GM23338 (cell line): ENCODE data around the gene TAP1. TPM values are rescaled to one million over a fixed set of nuclear protein-coding genes. Genes with fewer than 3 reads are reported as not detected.
A peak's percentile ranks its signal among the peaks of the same experiment; 100 is the strongest.

Source experiments
- ATAC-seq: fragments of 200-7000 bp; cut with Tn5 transposase; 3 replicates; pipeline ENCODE4 v1.9.1; 2020
- DNase-seq: peaks from one replicate; pipeline ENCODE4 v3.0.0-alpha.2; 2015; ENCODE audit warnings: low spot score
- H2AFZ ChIP-seq: fragments of 200-600 bp; sonication (generic); 2 replicates; pipeline ENCODE4 v1.8.0; 2016; ENCODE audit warnings: antibody characterized with exemption, mild to moderate bottlenecking, moderate library complexity
- H3F3A ChIP-seq: fragments of 200-600 bp; sonication (generic); replicated peaks from 2 replicates; pipeline ENCODE4 v1.8.0; 2017; ENCODE audit warnings: antibody characterized with exemption, mixed run types, low read depth
- H3K27ac ChIP-seq: fragments of 200-600 bp; sonication (generic); 2 replicates; pipeline ENCODE4 v1.6.1; 2016; ENCODE audit warnings: low read depth
- H3K27me3 ChIP-seq: fragments of 200-600 bp; sonication (generic); 2 replicates; pipeline ENCODE4 v1.8.0; 2016; ENCODE audit warnings: mild to moderate bottlenecking, mixed run types, moderate library complexity; ENCODE audit not compliant: insufficient read depth
- H3K36me3 ChIP-seq: fragments of 200-600 bp; sonication (generic); 2 replicates; pipeline ENCODE4 v1.8.0; 2016; ENCODE audit warnings: mild to moderate bottlenecking; ENCODE audit not compliant: insufficient read depth
- H3K4me1 ChIP-seq: fragments of 200-600 bp; sonication (generic); 2 replicates; pipeline ENCODE4 v1.8.0; 2016; ENCODE audit warnings: mild to moderate bottlenecking, moderate library complexity; ENCODE audit not compliant: insufficient read depth
- H3K4me2 ChIP-seq: fragments of 200-600 bp; sonication (generic); 2 replicates; pipeline ENCODE4 v1.7.1; 2017; ENCODE audit warnings: mixed run types
- H3K4me3 ChIP-seq: fragments of 200-600 bp; sonication (generic); 2 replicates; pipeline ENCODE4 v1.6.1; 2016; ENCODE audit warnings: mixed run types
- H3K79me2 ChIP-seq: fragments of 200-600 bp; sonication (generic); replicated peaks from 2 replicates; pipeline ENCODE4 v1.8.0; 2017; ENCODE audit warnings: mild to moderate bottlenecking; ENCODE audit not compliant: insufficient read depth
- H3K9me2 ChIP-seq: fragments of 200-600 bp; sonication (generic); 2 replicates; pipeline ENCODE4 v1.8.0; 2017; ENCODE audit not compliant: insufficient read depth
- H4K20me1 ChIP-seq: fragments of 200-600 bp; sonication (generic); replicated peaks from 2 replicates; pipeline ENCODE4 v1.8.0; 2017; ENCODE audit warnings: mild to moderate bottlenecking; ENCODE audit not compliant: insufficient read depth
- H3K27ac Mint-ChIP-seq: 2 replicates; pipeline ENCODE4 v1.8.0; 2020; ENCODE audit warnings: inconsistent platforms, mild to moderate bottlenecking, moderate library complexity, mixed read lengths
- H3K27me3 Mint-ChIP-seq: 3 replicates; pipeline ENCODE4 v1.8.0; 2022; ENCODE audit warnings: low read depth, mild to moderate bottlenecking, moderate library complexity, mixed read lengths, inconsistent platforms; ENCODE audit not compliant: insufficient read depth, poor library complexity
- H3K36me3 Mint-ChIP-seq: 3 replicates; pipeline ENCODE4 v1.8.0; 2021; ENCODE audit warnings: low read depth, mild to moderate bottlenecking, inconsistent platforms, moderate library complexity, mixed read lengths
- H3K4me1 Mint-ChIP-seq: 3 replicates; pipeline ENCODE4 v1.8.0; 2020; ENCODE audit warnings: mild to moderate bottlenecking, inconsistent platforms, mixed read lengths
- H3K4me3 Mint-ChIP-seq: 3 replicates; pipeline ENCODE4 v1.8.0; 2021; ENCODE audit warnings: moderate library complexity, mild to moderate bottlenecking, inconsistent platforms, mixed read lengths
- H3K9me3 Mint-ChIP-seq: 3 replicates; pipeline ENCODE4 v1.8.0; 2020; ENCODE audit warnings: moderate library complexity, mild to moderate bottlenecking, inconsistent platforms, mixed read lengths
- CREB1 ChIP-seq: fragments of 250-450 bp; sonication (Bioruptor Pico); IDR thresholded peaks from 2 replicates; pipeline ENCODE4 v1.5.0; 2020; ENCODE audit warnings: low read depth, mild to moderate bottlenecking, moderate library complexity
- CTCF ChIP-seq, 2 experiments: fragments of 200-600 bp in 1 of 2; sonication (generic) in 1 of 2; conservative IDR thresholded peaks; 2 replicates each; pipeline versions ENCODE4 v1.5.1 to v1.6.1; 2016 to 2017; ENCODE audit warnings: antibody characterized with exemption in 2 of 2, low read depth in 2 of 2, mild to moderate bottlenecking in 2 of 2, moderate library complexity in 1 of 2
- EZH2 ChIP-seq: fragments of 200-600 bp; sonication (generic); IDR thresholded peaks from one replicate; pipeline ENCODE4 v1.8.0; 2017; ENCODE audit warnings: antibody characterized with exemption, mild to moderate bottlenecking, low read depth; ENCODE audit not compliant: unreplicated experiment
- EZH2phosphoT487 ChIP-seq: fragments of 200-600 bp; sonication (generic); IDR thresholded peaks from one replicate; pipeline ENCODE4 v1.8.1; 2018; ENCODE audit warnings: antibody characterized with exemption; ENCODE audit not compliant: unreplicated experiment
- JUNB ChIP-seq: IDR thresholded peaks from one replicate; pipeline ENCODE4 v1.6.1; 2016; ENCODE audit warnings: antibody characterized with exemption; ENCODE audit not compliant: unreplicated experiment
- NANOG ChIP-seq: IDR thresholded peaks from 2 replicates; pipeline ENCODE4 v1.6.1; 2016; ENCODE audit warnings: antibody characterized with exemption, borderline replicate concordance
- POLR2AphosphoS5 ChIP-seq: IDR thresholded peaks from 2 replicates; pipeline ENCODE4 v1.6.1; 2016; ENCODE audit warnings: antibody characterized with exemption, low read depth
- STAT1 ChIP-seq: IDR thresholded peaks from one replicate; pipeline ENCODE4 v1.6.1; 2016; ENCODE audit warnings: antibody characterized with exemption; ENCODE audit not compliant: unreplicated experiment
- ZNF114 ChIP-seq: fragments of 250-450 bp; sonication (Bioruptor Pico); IDR thresholded peaks from 2 replicates; pipeline ENCODE4 v1.5.0; 2020; ENCODE audit warnings: mild to moderate bottlenecking, moderate library complexity
- ZNF331 ChIP-seq: fragments of 250-450 bp; sonication (Bioruptor Pico); IDR thresholded peaks from 2 replicates; pipeline ENCODE4 v1.5.0; 2020; ENCODE audit warnings: low read depth, mild to moderate bottlenecking, moderate library complexity
- polyA plus RNA-seq: library from polyadenylated mRNA; unstranded; fragments of >200 nt; fragmentation: Nextera tagmentation; extraction: Ambion mirVana; gene quantifications from 2 replicates; pipeline ENCODE4 v1.2.1, GENCODE V29; 2016
- total RNA-seq: library from RNA; depleted of rRNA; stranded (reverse); fragments of >200 nt; shearing (Covaris generic); gene quantifications from 2 replicates; pipeline ENCODE4 v1.2.3, GENCODE V29; 2014
- TF ChIP-seq, protein P1 (sequence below): fragments of 250-450 bp; sonication (Bioruptor Pico); IDR thresholded peaks from 2 replicates; pipeline ENCODE4 v1.5.0; 2020; ENCODE audit warnings: mild to moderate bottlenecking, moderate library complexity
- TF ChIP-seq, protein P2 (sequence below): IDR thresholded peaks from 2 replicates; pipeline ENCODE4 v1.6.1; 2016; ENCODE audit warnings: antibody characterized with exemption
- TF ChIP-seq, protein P3 (sequence below): IDR thresholded peaks from one replicate; pipeline ENCODE4 v1.6.1; 2018; ENCODE audit warnings: antibody characterized with exemption; ENCODE audit not compliant: unreplicated experiment

TAP1 gene
- total and polyA plus RNA-seq, 2 experiments from 2014 or later: 13.8 to 22.0 TPM

- Histone ChIP-seq H4K20me1 (no peaks in the 10 kb centered on the region), H3K27me3 (peaks cover 10% of the 10 kb centered on the region), H3K4me2 (peak within 1 kb of the TSS; percentile 92), H3K79me2 (no peaks in the 10 kb centered on the region), H3K36me3 (peaks cover 6% of the 10 kb centered on the region; the same call in 1 of the 2 replicates), H3K4me3 (peak within 1 kb of the TSS; percentile 71), H3K9me2 (no peaks in the 10 kb centered on the region), H2AFZ (peak within 1 kb of the TSS; percentile 94), H3K4me1 (peaks cover 16% of the 10 kb centered on the region; the same call in 1 of the 2 replicates), H3K27ac (no peak within 1 kb of the TSS), H3F3A (no peaks in the 10 kb centered on the region)
- TF ChIP-seq POLR2AphosphoS5 (peak; percentile 63), NANOG (no peak), CTCF (conservative IDR thresholded peaks at IDR 0.05; ENCODE audit: low read depth in 2 of 2) (peak; percentile 76 to 93), JUNB (no peak), EZH2phosphoT487 (no peak), ZNF331 (CRISPR knock-in tag) (no peak), ZNF114 (CRISPR knock-in tag) (no peak), EZH2 (no peak), CREB1 (CRISPR knock-in tag) (0 out of 2 replicates have a peak, but pooled peaks have one; percentile 40), STAT1 (no peak)
- TF ChIP-seq, protein P1, sequence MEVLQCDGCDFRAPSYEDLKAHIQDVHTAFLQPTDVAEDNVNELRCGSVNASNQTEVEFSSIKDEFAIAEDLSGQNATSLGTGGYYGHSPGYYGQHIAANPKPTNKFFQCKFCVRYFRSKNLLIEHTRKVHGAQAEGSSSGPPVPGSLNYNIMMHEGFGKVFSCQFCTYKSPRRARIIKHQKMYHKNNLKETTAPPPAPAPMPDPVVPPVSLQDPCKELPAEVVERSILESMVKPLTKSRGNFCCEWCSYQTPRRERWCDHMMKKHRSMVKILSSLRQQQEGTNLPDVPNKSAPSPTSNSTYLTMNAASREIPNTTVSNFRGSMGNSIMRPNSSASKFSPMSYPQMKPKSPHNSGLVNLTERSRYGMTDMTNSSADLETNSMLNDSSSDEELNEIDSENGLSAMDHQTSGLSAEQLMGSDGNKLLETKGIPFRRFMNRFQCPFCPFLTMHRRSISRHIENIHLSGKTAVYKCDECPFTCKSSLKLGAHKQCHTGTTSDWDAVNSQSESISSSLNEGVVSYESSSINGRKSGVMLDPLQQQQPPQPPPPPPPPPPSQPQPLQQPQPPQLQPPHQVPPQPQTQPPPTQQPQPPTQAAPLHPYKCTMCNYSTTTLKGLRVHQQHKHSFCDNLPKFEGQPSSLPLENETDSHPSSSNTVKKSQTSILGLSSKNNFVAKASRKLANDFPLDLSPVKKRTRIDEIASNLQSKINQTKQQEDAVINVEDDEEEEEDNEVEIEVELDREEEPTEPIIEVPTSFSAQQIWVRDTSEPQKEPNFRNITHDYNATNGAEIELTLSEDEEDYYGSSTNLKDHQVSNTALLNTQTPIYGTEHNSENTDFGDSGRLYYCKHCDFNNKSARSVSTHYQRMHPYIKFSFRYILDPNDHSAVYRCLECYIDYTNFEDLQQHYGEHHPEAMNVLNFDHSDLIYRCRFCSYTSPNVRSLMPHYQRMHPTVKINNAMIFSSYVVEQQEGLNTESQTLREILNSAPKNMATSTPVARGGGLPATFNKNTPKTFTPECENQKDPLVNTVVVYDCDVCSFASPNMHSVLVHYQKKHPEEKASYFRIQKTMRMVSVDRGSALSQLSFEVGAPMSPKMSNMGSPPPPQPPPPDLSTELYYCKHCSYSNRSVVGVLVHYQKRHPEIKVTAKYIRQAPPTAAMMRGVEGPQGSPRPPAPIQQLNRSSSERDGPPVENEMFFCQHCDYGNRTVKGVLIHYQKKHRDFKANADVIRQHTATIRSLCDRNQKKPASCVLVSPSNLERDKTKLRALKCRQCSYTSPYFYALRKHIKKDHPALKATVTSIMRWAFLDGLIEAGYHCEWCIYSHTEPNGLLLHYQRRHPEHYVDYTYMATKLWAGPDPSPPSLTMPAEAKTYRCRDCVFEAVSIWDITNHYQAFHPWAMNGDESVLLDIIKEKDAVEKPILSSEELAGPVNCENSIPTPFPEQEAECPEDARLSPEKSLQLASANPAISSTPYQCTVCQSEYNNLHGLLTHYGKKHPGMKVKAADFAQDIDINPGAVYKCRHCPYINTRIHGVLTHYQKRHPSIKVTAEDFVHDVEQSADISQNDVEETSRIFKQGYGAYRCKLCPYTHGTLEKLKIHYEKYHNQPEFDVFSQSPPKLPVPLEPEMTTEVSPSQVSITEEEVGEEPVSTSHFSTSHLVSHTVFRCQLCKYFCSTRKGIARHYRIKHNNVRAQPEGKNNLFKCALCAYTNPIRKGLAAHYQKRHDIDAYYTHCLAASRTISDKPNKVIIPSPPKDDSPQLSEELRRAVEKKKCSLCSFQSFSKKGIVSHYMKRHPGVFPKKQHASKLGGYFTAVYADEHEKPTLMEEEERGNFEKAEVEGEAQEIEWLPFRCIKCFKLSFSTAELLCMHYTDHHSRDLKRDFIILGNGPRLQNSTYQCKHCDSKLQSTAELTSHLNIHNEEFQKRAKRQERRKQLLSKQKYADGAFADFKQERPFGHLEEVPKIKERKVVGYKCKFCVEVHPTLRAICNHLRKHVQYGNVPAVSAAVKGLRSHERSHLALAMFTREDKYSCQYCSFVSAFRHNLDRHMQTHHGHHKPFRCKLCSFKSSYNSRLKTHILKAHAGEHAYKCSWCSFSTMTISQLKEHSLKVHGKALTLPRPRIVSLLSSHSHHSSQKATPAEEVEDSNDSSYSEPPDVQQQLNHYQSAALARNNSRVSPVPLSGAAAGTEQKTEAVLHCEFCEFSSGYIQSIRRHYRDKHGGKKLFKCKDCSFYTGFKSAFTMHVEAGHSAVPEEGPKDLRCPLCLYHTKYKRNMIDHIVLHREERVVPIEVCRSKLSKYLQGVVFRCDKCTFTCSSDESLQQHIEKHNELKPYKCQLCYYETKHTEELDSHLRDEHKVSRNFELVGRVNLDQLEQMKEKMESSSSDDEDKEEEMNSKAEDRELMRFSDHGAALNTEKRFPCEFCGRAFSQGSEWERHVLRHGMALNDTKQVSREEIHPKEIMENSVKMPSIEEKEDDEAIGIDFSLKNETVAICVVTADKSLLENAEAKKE (CRISPR knock-in tag): no peak
- TF ChIP-seq, protein P2, sequence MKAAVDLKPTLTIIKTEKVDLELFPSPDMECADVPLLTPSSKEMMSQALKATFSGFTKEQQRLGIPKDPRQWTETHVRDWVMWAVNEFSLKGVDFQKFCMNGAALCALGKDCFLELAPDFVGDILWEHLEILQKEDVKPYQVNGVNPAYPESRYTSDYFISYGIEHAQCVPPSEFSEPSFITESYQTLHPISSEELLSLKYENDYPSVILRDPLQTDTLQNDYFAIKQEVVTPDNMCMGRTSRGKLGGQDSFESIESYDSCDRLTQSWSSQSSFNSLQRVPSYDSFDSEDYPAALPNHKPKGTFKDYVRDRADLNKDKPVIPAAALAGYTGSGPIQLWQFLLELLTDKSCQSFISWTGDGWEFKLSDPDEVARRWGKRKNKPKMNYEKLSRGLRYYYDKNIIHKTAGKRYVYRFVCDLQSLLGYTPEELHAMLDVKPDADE: 0 out of 2 replicates have a peak, but pooled peaks have one; percentile 38
- TF ChIP-seq, protein P3, sequence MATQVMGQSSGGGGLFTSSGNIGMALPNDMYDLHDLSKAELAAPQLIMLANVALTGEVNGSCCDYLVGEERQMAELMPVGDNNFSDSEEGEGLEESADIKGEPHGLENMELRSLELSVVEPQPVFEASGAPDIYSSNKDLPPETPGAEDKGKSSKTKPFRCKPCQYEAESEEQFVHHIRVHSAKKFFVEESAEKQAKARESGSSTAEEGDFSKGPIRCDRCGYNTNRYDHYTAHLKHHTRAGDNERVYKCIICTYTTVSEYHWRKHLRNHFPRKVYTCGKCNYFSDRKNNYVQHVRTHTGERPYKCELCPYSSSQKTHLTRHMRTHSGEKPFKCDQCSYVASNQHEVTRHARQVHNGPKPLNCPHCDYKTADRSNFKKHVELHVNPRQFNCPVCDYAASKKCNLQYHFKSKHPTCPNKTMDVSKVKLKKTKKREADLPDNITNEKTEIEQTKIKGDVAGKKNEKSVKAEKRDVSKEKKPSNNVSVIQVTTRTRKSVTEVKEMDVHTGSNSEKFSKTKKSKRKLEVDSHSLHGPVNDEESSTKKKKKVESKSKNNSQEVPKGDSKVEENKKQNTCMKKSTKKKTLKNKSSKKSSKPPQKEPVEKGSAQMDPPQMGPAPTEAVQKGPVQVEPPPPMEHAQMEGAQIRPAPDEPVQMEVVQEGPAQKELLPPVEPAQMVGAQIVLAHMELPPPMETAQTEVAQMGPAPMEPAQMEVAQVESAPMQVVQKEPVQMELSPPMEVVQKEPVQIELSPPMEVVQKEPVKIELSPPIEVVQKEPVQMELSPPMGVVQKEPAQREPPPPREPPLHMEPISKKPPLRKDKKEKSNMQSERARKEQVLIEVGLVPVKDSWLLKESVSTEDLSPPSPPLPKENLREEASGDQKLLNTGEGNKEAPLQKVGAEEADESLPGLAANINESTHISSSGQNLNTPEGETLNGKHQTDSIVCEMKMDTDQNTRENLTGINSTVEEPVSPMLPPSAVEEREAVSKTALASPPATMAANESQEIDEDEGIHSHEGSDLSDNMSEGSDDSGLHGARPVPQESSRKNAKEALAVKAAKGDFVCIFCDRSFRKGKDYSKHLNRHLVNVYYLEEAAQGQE: no peak
- Mint-ChIP-seq H3K27ac (no peak within 1 kb of the TSS), H3K9me3 (no peaks in the 10 kb centered on the region), H3K4me1 (peaks cover 16% of the 10 kb centered on the region), H3K4me3 (peak within 1 kb of the TSS; percentile 80), H3K27me3 (peaks cover 8% of the 10 kb centered on the region), H3K36me3 (peaks cover 23% of the 10 kb centered on the region)
- DNase-seq (peak; percentile 95), ATAC-seq (peak; percentile 91)
Observed at GRCh38 chr6:32838114-32838958, 15.2 kb downstream of the TAP1 start, which contains the start of gene TAP2. TSS of gene TAP2 (minus strand) at chr6:32838739. CDS start at chr6:32838233, 506 bp downstream.
